HG02973 (cell line): ENCODE data around the gene SORL1.

Source experiments
- ATAC-seq: cut with Tn5 transposase; IDR thresholded peaks from one replicate; pipeline ENCODE4 v1.9.1; 2021; ENCODE audit warnings: moderate library complexity; ENCODE audit not compliant: unreplicated experiment

The SORL1 gene

DNA sequence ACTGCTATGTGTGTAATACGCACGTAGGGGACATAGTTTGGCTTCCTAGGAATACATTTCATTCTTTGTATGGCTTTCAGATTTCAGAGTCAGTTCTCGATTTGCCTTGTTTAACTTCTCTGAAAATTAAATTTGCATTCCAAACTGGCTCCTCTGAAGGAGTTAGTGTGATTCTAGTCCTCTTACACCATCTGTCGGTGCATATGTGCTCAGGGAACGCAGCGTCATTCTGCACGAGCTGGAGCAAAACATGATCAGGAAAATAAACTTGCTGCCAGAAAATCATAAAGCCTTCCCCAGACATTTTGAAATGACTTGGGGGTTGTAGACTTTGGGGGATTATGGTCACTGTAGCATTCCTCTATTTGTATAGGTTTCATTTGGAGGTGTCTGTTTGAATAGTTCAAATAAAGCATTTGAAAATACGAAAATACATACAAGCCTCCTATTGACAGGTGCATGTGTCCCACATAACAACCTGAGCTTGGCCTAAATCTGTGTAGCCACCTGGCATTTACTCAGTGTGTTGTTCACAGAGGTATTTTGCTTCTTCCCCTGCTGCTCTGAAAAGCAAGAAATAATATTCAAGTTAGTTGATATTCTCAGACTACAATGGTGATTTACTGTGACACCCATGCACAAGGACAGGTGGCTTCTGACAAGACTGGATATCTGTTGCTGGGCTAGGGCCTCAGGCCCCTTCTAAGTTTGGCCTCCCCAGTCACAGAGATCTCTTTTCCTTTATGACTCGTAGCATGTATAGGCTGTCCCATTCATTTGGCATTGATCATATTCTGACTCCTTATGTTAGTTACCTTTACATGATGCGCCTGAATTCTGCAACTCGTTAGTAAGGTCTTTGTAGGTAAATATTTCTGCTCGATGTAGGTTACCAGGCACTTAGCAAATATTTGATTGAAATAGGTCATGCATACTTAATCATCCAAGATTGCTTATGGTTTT, 82.3 kb downstream of the SORL1 start:
- ATAC-seq: no peak

DNA sequence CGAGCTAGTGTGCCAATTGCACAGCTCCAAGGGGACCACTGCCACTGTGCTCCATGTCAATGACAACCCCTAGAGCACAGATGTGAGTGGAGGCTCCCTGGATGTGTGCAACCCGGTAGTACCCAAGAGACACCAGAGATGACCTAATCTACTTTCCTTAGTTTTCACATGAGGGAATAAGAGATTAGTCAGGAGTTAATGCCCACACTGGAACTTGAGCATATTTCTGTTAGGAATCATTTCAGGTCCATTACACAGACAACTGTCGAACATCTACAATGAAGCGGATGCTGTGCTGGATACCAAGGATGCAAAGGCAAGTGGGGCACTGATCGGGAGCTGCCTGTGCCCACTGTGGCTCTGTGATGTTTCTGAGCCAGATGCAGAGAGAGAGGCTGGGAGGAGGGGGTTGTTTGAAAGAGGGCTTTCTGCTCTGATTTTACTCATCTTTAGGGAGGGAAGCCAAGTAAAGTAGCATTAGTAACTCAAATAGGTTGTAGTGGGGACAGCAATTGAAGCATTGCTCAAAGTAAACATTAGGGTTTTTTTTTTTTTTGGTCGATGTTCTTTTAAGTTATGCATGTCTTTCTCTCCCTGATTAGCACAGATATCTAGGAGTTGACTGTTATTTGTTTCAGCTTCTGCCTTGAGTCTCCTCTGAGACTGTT, 83.1 kb downstream of the SORL1 start:
- ATAC-seq: no peak

DNA sequence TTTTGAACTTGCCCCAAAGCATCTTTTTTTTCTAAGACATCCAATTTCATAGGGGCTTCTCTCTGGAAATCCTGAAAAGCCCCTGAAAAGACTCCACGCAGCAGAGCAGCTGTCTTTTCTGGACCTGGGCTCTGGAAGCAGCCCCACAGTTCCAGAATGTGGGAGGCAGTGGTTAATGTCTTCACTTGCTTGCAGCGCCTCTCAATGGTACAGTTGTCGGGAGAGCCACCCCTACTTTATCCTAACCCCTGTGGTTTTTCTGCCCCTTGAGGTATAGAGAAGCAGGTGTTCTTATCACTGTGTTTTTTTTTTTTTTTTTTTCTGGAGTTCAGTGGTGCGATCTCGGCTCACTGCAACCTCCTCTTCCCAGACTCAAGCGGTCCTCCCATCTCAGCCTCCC, 84.0 kb downstream of the SORL1 start:
- no peak for ATAC-seq

DNA sequence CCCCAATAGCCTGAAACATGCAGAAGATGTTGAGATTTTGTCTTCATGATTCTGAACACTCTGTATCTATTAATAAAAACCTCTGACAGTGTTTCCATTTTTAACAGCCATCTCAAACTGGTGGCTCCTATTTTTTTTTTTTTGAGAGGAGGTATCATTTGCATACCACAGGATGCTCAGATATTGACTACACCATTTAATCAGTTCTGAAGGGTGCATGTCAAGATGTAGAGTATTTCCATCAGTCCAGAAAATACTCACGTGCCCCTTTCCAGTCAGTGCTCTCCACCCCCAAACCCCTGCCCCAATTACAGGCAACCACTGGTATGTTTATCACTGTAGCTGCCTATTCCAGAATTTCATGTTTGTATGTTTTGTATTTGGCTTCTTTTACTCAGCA, 85.9 kb downstream of the SORL1 start:
- ATAC-seq: peak; percentile 62

DNA sequence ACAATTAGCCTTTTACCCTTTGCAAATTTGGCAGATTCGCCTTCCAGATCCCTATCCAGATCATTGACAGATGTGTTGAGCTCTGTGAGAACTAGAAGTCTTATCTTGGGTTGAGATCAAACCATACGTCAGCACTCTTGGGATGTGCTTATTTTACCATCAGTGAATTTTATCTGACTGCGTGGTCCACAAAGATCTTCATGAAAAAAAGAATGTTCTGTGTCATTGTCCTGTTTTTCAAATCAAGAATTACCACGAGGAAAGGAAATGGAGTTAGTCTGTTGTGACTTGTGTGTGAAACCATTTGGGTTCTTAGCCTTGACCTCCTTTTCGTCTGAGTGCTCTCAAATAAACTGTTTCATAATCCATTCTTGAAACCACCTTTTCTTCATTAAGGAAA, 86.9 kb downstream of the SORL1 start:
- ATAC-seq: no peak

DNA sequence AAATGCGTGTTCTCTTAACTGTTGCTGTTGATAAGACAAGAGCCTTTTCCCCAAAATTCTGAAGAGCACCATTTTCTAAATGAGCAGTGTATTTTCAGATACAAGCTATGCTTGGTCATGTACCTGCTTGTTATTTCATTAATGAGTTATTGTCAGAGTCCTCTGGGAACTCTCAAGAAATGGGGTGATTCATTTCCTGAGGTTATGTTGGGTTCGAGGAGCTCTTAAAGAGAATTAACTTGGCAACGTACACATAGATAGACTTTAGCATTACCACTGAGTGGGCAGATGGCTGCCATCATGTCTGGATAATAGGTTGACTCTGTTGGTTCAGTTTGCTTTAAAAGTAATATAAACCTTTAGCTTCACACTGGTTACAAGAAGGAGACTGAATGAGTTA, 88.5 kb downstream of the SORL1 start:
- ATAC-seq: no peak

DNA sequence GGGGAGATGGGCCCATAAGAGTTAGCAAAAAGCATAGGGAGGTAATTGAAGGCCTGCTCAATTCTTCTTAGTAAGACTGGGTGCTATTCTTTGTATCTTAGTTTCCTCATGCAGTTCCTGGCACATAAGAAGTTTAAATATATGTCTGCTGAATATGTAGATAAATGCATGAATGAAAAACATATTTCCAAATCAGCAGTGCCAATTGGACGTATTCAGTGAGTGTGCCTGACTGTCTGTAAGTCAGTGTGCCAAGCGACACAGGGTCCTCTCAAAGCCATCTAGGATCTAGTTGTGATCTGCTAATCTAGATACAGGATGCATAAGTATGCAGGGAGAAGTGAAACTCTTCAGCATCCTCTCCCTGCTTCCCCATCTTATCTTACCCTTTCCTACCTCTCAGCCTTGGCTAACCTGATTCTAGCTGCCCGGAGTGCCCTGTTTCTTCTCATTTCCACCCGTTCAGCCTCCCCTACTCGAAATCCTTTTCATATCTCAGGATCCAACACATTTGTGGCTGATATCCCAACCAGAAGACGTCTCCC, 91.8 kb downstream of the SORL1 start:
- ATAC-seq: no peak

DNA sequence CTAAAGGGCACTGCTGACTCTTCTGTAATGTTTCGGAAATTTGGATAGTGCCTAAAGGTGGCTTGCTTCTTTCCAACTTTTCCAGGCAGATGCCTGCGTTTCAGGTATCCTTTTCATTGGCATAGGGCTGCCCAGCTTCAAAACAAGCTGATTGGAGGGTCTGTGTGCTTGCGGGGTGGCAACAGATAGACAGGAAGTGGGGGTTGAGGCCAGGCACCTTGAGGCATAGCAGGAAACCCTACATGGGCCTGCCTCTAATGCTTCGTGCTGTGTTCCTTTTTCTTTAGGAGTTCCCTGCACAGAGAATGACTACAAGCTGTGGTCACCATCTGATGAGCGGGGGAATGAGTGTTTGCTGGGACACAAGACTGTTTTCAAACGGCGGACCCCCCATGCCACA, 92.8 kb downstream of the SORL1 start:
- no peak for ATAC-seq

DNA sequence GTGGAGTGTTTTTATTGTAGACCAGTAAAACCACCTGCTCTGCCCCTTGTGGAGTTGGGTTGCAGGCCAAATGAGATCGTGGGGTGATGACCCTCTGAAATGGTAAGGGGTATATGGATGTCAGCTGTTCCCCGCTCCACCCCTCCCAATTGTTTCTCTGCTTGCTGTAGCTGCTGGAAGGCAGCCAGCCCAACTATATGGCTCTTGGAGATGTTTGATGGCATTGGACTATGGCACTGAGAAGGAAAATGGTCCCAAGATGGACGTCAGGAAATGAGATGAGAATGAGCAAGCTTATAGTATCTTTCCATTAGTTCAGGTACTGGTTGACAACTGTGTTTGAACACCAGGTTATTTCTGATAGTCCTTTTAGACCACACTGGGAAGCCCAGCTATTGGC, 95.5 kb downstream of the SORL1 start:
- no peak for ATAC-seq

DNA sequence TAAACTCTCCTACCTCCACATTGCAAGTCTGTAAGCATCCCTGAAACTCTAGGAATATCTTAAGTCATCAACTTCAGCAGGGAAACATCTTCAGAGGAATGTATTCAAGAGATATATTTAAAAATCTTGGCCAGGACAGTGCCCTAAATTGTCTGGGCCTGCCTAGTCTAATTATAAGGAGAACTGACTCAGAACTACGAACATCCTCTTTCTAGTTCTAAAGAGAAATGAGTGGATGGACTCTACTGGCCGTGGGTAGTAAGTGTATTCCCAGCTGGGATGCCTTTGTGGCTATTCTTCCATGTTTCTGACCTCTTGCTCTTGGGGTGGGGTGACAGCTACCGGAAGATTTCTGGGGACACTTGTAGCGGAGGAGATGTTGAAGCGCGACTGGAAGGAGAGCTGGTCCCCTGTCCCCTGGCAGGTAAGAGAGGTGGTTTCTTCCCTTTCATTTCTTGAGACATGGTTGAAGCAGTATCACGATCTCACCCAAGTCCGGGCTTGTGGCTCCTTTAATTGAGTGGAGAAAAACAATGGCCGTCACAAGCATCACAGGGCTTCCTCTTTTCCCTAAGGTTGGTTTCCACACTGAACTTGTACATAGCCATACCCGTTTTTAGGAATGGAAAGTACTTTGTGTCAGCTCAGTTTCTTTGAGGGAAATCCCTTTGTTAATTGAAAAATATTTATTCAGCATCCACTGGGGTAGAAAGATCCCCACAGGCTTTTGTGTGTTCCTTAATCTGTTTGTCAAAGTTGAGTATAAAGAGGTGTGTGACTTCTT, 98.3 kb downstream of the SORL1 start:
- ATAC-seq: no peak

DNA sequence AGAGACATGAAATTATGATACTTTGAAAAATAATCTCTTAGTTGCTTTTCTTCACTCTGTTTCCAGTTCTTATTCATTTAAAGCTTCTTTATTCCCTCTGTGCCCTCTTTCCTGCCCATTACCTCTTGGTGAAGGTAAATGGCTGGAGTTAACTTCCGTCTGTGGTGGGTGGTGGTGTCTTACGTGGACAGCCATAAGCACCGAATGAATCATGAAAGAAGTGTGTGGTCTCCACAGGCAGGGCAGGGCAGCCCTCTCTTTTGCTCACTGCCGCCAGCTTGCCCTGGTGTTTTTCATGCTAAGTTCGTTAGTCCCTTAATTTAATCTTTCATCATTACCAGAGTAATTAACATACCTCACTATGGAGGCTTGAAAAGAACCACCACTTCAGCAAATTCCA, 99.3 kb downstream of the SORL1 start:
- no peak for ATAC-seq

DNA sequence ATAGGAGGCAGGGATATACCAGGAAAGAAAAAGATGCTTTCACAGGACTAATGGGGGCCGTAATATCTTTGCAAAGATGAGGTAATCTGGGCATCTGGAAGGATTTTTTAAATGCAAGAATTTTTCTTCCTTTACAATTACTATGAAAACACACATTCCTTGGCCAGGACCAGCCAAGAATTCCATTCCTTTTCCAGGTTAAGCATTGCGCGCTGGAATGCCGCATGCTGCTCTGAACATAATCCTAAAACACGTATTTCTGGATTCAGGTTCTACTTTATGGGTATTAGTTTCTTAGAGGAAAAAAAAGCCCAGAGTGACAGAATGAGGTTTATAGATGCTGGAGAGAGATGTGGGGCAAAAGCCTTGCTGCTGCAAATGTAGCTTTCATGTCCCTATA, 100.0 kb downstream of the SORL1 start:
- ATAC-seq: no peak

DNA sequence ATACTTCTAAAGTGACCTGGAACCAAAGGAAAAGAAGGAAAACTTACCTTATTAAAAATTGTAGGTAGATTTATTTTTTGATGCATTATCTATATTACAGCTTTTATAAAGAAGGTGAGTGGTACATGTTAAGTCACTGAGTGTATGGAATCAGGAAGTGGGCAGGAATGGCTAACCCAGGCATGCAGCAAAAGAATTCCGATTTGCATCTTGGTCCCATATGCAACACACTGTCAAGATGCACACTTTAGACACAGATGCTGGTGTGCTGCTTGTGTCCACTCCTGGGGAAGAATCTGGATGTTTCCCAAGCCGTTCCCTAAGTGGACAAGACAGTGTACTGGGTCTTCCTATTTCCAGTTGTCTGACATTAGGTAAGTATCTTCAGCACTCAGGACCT, 100.5 kb downstream of the SORL1 start:
- no peak for ATAC-seq

DNA sequence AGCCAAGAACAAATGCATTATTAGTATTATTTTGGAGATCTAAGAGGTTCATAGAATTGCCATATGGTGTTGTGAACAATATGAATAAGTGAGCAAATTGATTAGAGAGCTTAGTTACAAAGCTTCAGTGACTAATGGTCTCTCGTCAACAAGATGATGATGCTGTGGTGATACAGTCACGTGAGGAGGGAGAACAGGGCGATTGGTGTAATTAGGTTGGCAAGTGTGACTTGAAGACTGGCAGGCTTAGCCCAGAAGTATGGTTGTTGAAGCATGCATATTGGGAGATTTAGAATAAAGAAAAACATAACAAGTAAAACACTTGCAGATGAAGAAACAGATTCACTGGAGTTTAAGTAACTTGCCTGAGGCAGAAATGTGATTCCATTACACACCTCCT, 101.3 kb downstream of the SORL1 start:
- ATAC-seq: no peak

DNA sequence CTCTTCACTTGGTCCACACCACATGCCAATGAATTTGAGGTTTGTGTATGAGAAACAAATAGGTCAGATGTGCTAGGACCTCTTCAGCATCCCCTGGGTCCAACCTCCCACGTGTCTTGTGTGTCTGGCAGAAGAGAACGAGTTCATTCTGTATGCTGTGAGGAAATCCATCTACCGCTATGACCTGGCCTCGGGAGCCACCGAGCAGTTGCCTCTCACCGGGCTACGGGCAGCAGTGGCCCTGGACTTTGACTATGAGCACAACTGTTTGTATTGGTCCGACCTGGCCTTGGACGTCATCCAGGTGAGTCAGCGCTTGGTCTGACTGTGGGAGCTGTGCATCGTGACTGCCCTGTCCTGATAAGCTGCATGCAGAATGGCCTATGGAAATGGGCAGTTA, 101.7 kb downstream of the SORL1 start:
- no peak for ATAC-seq

DNA sequence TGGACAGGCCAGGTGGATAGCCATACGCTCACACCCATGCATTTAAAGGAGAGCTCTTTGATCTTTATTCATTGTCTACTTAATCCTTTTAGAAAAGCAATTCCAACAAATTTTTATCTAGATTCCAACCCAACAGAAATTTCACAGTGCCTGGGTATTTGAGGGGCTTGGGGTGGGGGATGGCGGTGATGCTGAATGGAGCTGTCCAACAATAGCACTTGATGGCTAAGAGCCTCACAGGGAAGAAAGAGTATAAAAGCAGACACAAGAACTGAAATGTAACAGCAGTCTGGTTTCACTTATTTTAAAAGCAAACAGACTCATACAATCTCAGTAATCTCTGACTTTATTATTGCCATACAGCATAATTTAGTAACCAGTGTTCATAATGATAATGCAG, 102.4 kb downstream of the SORL1 start:
- no peak for ATAC-seq

DNA sequence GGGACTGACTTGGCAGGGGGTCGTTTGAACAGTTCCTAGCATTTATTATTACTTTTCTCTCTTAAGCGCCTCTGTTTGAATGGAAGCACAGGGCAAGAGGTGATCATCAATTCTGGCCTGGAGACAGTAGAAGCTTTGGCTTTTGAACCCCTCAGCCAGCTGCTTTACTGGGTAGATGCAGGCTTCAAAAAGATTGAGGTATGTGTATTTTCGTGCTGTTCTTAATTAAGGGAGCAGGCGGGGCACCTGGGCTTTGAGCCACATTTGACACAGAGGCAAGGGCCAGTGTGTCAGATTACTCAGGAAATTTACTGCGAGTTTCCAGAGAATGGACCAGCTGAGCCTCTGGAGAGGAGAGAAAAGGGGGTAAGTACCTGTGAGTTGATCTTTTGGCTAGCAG, 103.0 kb downstream of the SORL1 start:
- no peak for ATAC-seq

DNA sequence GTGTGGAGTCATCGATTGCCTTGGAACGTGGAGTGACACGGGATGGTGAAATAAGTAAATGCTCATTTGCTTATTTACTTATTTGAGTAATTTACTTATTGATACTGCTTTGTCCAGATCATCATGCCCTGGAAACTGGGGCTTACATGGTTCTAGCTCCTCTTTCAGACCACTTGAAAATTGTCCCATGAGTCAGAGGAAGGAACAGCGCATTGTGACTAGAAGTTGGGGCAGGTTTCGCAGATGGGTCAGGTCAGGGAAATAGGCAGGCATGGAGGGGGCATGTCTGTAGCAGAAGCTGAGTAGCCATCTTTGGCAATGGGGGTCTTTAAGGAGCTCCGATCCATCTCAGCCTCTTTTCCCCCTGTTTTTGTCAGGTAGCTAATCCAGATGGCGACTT, 104.8 kb downstream of the SORL1 start:
- ATAC-seq: no peak

DNA sequence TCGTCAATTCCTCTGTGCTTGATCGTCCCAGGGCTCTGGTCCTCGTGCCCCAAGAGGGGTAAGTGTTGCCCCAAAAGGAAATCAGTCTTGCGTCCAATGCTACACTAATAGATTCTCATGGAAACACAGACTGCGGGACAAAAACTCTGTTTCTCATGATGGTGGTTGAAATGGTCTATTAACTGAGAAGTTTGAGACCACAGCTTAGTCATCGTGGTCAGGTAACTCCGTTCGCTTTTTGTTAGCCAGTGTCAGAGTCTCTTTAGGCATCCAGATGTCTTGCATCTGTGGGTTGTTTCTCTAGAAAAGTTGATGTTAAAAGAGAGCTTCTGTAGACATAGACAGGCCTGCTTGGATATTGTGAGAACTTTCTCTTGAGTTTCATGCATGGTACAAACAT, 105.2 kb downstream of the SORL1 start:
- ATAC-seq: no peak

DNA sequence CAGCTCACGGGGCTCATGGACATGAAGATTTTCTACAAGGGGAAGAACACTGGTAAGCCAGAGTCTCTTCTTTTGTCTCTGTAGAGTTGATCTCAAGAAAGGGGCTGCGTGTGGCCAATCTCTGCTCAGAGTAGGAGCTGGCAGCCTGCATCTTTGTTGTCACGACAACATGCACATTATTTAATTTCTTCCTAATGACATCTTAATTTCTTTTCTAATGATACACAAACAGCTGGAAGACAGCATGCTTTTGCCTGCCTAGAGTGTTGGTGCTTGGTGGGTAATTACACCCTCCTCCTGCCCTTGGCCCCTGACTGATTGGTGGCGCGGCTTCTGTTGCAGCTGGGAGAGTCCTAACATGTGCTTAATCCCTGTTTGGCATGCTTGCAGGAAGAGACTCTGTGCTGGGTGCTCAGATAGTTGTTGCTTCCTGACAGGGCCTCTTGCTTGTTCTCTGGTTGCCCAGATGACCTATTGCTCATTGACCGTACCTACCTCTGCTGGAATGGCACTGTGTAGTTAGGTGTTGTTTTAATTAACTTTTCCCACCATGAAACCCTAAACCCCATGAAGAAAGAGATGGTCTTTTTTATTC, 107.6 kb downstream of the SORL1 start:
- no peak for ATAC-seq

DNA sequence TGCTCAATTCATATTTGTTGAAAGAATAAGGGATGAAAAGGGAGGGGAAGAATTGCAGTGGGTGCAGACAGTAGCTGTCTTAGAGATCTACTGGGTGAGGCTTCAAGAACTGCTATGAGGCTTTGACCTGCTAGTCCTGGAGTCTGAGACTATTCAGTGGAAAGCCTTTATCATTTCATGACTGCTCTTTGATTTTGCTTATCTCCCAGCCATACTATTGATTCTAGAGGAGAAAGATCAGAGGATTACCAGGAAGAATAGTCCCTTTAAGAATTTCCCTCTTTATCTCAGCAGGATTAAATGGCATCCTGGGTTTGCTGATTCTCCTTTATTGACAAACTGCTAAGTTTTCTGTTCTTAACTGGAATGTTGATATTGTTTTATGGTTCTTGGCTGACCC, 108.1 kb downstream of the SORL1 start:
- ATAC-seq: no peak
